Fibroblast of skin of abdomen (primary cell): ENCODE data around the gene TOP3B.
"Not testable (repeated sequence)": the region's sequence is repeated elsewhere in the genome, so short reads cannot be mapped to it uniquely, and the experiment has no call there.

Source experiments
- DNase-seq: peaks from one replicate; pipeline ENCODE4 v3.0.0-alpha.2; 2013

Gene TOP3B

GRCh38 chr22:21922370-21923162 is 60.0 kb downstream of the TOP3B start:
- DNase-seq: no peak

- peak; percentile 61 for DNase-seq
Measured at GRCh38 chr22:21921729-21922128, 60.9 kb downstream of the TOP3B start.

- no peak for DNase-seq
Measured at GRCh38 chr22:21921184-21921721, 61.3 kb downstream of the TOP3B start.

GRCh38 chr22:21920341-21921183 is 62.0 kb downstream of the TOP3B start:
- DNase-seq: no peak

- no peak for DNase-seq
Measured at GRCh38 chr22:21919526-21920307, 62.9 kb downstream of the TOP3B start.

- DNase-seq: no peak
Measured at GRCh38 chr22:21918466-21919185, 64.0 kb downstream of the TOP3B start.

- no peak for DNase-seq
Measured at GRCh38 chr22:21917959-21918261, 64.7 kb downstream of the TOP3B start.

GRCh38 chr22:21917181-21917958 is 65.2 kb downstream of the TOP3B start:
- DNase-seq: no peak

GRCh38 chr22:21916309-21916918 is 66.2 kb downstream of the TOP3B start:
- no peak for DNase-seq

- no peak for DNase-seq
Measured at GRCh38 chr22:21915624-21916308, 66.8 kb downstream of the TOP3B start.

GRCh38 chr22:21914033-21914642 is 68.4 kb downstream of the TOP3B start:
- not testable (repeated sequence) for DNase-seq

- not testable (repeated sequence) for DNase-seq
Measured at GRCh38 chr22:21910367-21910766, 72.2 kb downstream of the TOP3B start.

GRCh38 chr22:21909871-21910270 is 72.7 kb downstream of the TOP3B start:
- no peak for DNase-seq

GRCh38 chr22:21907638-21908522 is 74.7 kb downstream of the TOP3B start:
- no peak for DNase-seq
